Adrenal gland (tissue), 5 donors: ENCODE results near the gene FAM219B.

Experiments
- CTCF ChIP-seq, 6 experiments: fragments of 450-650 bp in 4 of 6; fragments of 200-600 bp in 2 of 6; sonication (generic) in 1 of 6; IDR thresholded peaks; 1 replicate in 5 of 6; 2 replicates in 1 of 6; pipeline versions ENCODE4 v1.5.1 to v1.8.0; 2016 to 2021; ENCODE audit warnings: antibody characterized with exemption in 6 of 6, mild to moderate bottlenecking in 2 of 6, moderate library complexity in 1 of 6
- POLR2A ChIP-seq, 2 donors: fragments of 450-650 bp; IDR thresholded peaks; one replicate each; pipeline ENCODE4 v1.6.1; 2017; ENCODE audit warnings: antibody characterized with exemption in 2 of 2, mild to moderate bottlenecking in 2 of 2, moderate library complexity in 1 of 2
- donor health status: DM: no; HTN: no; CAD: no.

GRCh38 chr15:74865316-74865715 lies 41.3 kb downstream of the FAM219B start:
- TF ChIP-seq CTCF (IDR thresholded peaks at IDR 0.05) (no peak), POLR2A (IDR thresholded peaks at IDR 0.05) (no peak)
